ENCODE measurements around the gene FLT3. TPM values are rescaled to one million over a fixed set of nuclear protein-coding genes. Genes with fewer than 3 reads are reported as not detected.

The FLT3 gene
- total RNA-seq, 2 donors from 2014 or later = 0.27 to 2.4 TPM

- Histone ChIP-seq H3K36me3 (no peaks in the 10 kb centered on the region), H3K9me3 (no peaks in the 10 kb centered on the region), H3K4me1 (replicated peaks) (peaks cover under 1% of the 10 kb centered on the region), H3K27me3 (replicated peaks; ENCODE audit: insufficient read depth) (peaks cover 74% of the 10 kb centered on the region), H3K27ac (no peak overlapping the region), H3K4me3 (no peak overlapping the region)
- 68% methylated on average over 7 of the region's 7 CpGs for WGBS
- no peak for DNase-seq (ENCODE audit: low spot score)
- TF ChIP-seq POLR2AphosphoS5 (IDR thresholded peaks at IDR 0.05) = no peak
- no peak for TF ChIP-seq POLR2A (IDR thresholded peaks at IDR 0.05)
- no peak for TF ChIP-seq CTCF (IDR thresholded peaks at IDR 0.05)
- intact Hi-C loops (cut with DNase I) = loop anchor here (10.0 kb wide), 1 partner anchor 437 kb away; no protein-coding TSS in a partner anchor
Observed at GRCh38 chr13:27971776-27972477, 128.4 kb downstream of the FLT3 start.

- WGBS = 63% methylated on average over 13 of the region's 13 CpGs
- intact Hi-C loops (cut with DNase I) = loop anchor here (10.0 kb wide), 1 partner anchor 436 kb away; no protein-coding TSS in a partner anchor
- H3K27me3 ChIP-seq (replicated peaks; ENCODE audit: insufficient read depth) = peaks cover 71% of the 10 kb centered on the region
- peaks cover 7% of the 10 kb centered on the region for H3K4me1 ChIP-seq (replicated peaks)
- H3K4me3 ChIP-seq = no peak overlapping the region
- H3K27ac ChIP-seq = no peak overlapping the region
- DNase-seq (ENCODE audit: low spot score) = no peak
- no peaks in the 10 kb centered on the region for H3K9me3 ChIP-seq
- H3K36me3 ChIP-seq = no peaks in the 10 kb centered on the region
- TF ChIP-seq CTCF (IDR thresholded peaks at IDR 0.05) (no peak), POLR2A (IDR thresholded peaks at IDR 0.05) (no peak), POLR2AphosphoS5 (IDR thresholded peaks at IDR 0.05) (no peak)
Observed at GRCh38 chr13:27971236-27971645, 129.1 kb downstream of the FLT3 start.

DNA sequence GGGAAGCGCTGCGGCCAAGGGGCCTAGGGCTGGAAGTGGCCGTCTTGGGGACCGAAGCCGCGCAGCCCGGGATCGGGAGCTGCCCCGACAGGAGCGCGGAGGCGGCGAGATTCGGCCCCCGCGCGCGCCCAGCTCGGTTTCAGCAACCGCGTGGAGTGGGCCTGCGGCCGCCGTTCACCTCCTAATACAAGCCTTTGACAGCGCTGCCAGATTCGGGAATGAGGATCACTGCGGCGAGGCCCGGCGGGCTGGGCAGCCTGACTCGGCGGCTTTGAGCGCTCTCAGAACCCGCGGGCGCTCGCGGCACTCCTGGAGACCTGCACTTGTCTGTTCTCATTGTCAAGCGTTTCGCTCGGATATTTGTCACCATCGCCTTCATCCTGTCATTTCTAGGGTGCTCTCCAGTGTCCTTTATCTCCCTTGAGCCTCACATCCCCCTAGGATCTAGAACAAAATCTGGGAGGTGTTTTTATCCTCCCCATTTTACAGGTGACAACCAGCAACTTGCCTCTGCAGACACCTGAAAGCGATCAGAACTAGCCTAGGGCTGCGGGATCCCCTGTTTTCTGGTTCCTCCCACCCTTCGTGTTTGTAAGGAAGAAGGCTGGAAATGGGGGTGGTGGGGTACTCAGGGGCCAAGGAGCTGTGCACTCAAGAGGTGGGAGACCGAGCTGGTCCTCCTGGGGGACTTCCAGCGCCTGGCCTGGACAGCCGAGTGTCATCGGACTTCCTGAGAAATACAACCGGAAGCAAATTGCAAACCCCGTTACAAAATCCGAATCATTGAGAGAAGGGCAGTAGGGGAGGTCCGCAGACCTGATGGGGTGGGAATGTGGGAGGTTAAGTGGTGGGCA is 129.8 kb downstream of the FLT3 start:
- TF ChIP-seq POLR2A (IDR thresholded peaks at IDR 0.05) (no peak), POLR2AphosphoS5 (IDR thresholded peaks at IDR 0.05) (no peak), CTCF (IDR thresholded peaks at IDR 0.05) (no peak)
- intact Hi-C loops (cut with DNase I) = loop anchor here (10.0 kb wide), 1 partner anchor 436 kb away; no protein-coding TSS in a partner anchor
- H3K4me1 ChIP-seq (replicated peaks) = peaks cover 7% of the 10 kb centered on the region
- no peak for DNase-seq (ENCODE audit: low spot score)
- H3K9me3 ChIP-seq = no peaks in the 10 kb centered on the region
- H3K36me3 ChIP-seq = no peaks in the 10 kb centered on the region
- no peak overlapping the region for H3K4me3 ChIP-seq
- no peak overlapping the region for H3K27ac ChIP-seq
- peaks cover 65% of the 10 kb centered on the region for H3K27me3 ChIP-seq (replicated peaks; ENCODE audit: insufficient read depth)
- WGBS = 14% methylated on average over 53 of the region's 53 CpGs

DNA sequence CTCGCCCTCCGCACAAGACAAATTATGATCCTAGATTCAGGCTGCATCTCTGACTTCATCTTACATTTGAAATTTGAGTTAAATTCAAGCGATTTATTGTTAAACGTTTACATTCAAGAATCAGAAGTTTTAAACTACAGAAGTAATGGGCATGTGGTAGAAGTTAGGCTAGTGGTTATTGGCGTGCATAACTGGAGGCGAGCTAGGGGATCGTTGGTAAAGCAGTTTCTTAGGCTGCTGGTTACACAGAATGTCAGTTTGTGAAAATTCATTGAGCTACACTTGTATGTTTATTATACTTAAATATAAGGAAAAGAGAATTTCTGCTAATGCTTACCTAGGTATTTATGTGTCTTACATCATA is 130.5 kb downstream of the FLT3 start:
- Histone ChIP-seq H3K27me3 (replicated peaks; ENCODE audit: insufficient read depth) (peaks cover 59% of the 10 kb centered on the region), H3K27ac (no peak overlapping the region), H3K4me1 (replicated peaks) (peaks cover 9% of the 10 kb centered on the region), H3K36me3 (no peaks in the 10 kb centered on the region), H3K4me3 (no peak overlapping the region), H3K9me3 (no peaks in the 10 kb centered on the region)
- no peak for DNase-seq (ENCODE audit: low spot score)
- intact Hi-C loops (cut with DNase I) = loop anchor here (10.0 kb wide), 1 partner anchor 435 kb away; no protein-coding TSS in a partner anchor
- TF ChIP-seq POLR2AphosphoS5 (IDR thresholded peaks at IDR 0.05) (no peak), CTCF (IDR thresholded peaks at IDR 0.05) (no peak), POLR2A (IDR thresholded peaks at IDR 0.05) (no peak)
- WGBS = 35% methylated on average over 7 of the region's 7 CpGs
